ENCODE data around the gene HMCN2.

- TF ChIP-seq CTCF (IDR thresholded peaks at IDR 0.05) (no peak), EP300 (IDR thresholded peaks at IDR 0.05; ENCODE audit: borderline replicate concordance in 1 of 2, low read depth in 1 of 2, low read length in 1 of 2) (no peak), NRF1 (IDR thresholded peaks at IDR 0.05; ENCODE audit: low read depth, low read length) (no peak), RAD21 (IDR thresholded peaks at IDR 0.05; ENCODE audit: low read length) (no peak), ELF1 (IDR thresholded peaks at IDR 0.05) (no peak), RCOR1 (IDR thresholded peaks at IDR 0.05; ENCODE audit: low read length) (no peak), SMC3 (IDR thresholded peaks at IDR 0.05; ENCODE audit: low read depth, low read length) (no peak), POLR2AphosphoS5 (IDR thresholded peaks at IDR 0.05; ENCODE audit: low read depth, low read length) (no peak), EZH2phosphoT487 (IDR thresholded peaks at IDR 0.05; ENCODE audit: borderline replicate concordance, low read depth) (no peak), TEAD4 (IDR thresholded peaks at IDR 0.05; ENCODE audit: borderline replicate concordance, insufficient read depth) (no peak), FOXJ3 (CRISPR knock-in tag; IDR thresholded peaks at IDR 0.05) (no peak)
- TF ChIP-seq, protein P1, sequence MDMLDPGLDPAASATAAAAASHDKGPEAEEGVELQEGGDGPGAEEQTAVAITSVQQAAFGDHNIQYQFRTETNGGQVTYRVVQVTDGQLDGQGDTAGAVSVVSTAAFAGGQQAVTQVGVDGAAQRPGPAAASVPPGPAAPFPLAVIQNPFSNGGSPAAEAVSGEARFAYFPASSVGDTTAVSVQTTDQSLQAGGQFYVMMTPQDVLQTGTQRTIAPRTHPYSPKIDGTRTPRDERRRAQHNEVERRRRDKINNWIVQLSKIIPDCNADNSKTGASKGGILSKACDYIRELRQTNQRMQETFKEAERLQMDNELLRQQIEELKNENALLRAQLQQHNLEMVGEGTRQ (IDR thresholded peaks at IDR 0.05; ENCODE audit: borderline replicate concordance, low read depth, low read length), result no peak
- TF ChIP-seq, protein P2, sequence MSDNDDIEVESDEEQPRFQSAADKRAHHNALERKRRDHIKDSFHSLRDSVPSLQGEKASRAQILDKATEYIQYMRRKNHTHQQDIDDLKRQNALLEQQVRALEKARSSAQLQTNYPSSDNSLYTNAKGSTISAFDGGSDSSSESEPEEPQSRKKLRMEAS (IDR thresholded peaks at IDR 0.05; ENCODE audit: low read depth), result no peak
These were observed 37.7 kb upstream of the HMCN2 start for GRCh38 chr9:130227833-130228232.
